Fibroblast of upper back skin (primary cell): ENCODE results near the gene CHM.
A peak's percentile ranks its signal among the peaks of the same experiment; 100 is the strongest.

Source experiments
- DNase-seq: peaks from one replicate; pipeline ENCODE4 v3.0.0-alpha.2; 2013

CHM gene

GRCh38 chrX:85903692-85904471, 143.5 kb downstream of the CHM start:
- DNase-seq = no peak

- no peak for DNase-seq
Measured at GRCh38 chrX:85897362-85898126, 149.8 kb downstream of the CHM start.

GRCh38 chrX:85882601-85883000, 164.8 kb downstream of the CHM start:
- DNase-seq = no peak

GRCh38 chrX:85870585-85870984, 176.8 kb downstream of the CHM start:
- no peak for DNase-seq

- no peak for DNase-seq
Measured at GRCh38 chrX:85865324-85865723, 182.0 kb downstream of the CHM start.

GRCh38 chrX:85859426-85859825, 187.9 kb downstream of the CHM start:
- no peak for DNase-seq

GRCh38 chrX:85851418-85851817, 195.9 kb downstream of the CHM start:
- no peak for DNase-seq

GRCh38 chrX:85836868-85837267, 210.5 kb downstream of the CHM start:
- peak; percentile 0 for DNase-seq

GRCh38 chrX:85828771-85829170, 218.6 kb downstream of the CHM start:
- no peak for DNase-seq

GRCh38 chrX:85815203-85815751, 232.1 kb downstream of the CHM start:
- no peak for DNase-seq
